Umbilical cord (tissue), 2 donors: ENCODE data around the gene SPRED3. TPM values are rescaled to one million over a fixed set of nuclear protein-coding genes. Genes with fewer than 3 reads are reported as not detected.
"Not testable (repeated sequence)": the region's sequence is repeated elsewhere in the genome, so short reads cannot be mapped to it uniquely, and the experiment has no call there.

ENCODE experiments used
- DNase-seq: peaks from one replicate; pipeline ENCODE4 v3.0.0-alpha.2; 2015; ENCODE audit warnings: low spot score
- total RNA-seq: library from RNA; depleted of rRNA; stranded (reverse); fragments of >200 nt; gene quantifications from one replicate; pipeline ENCODE4 v1.2.3, GENCODE V29; 2014; ENCODE audit warnings: low replicate concordance; ENCODE audit not compliant: insufficient read depth

The SPRED3 gene
- total RNA-seq = not detected

DNA sequence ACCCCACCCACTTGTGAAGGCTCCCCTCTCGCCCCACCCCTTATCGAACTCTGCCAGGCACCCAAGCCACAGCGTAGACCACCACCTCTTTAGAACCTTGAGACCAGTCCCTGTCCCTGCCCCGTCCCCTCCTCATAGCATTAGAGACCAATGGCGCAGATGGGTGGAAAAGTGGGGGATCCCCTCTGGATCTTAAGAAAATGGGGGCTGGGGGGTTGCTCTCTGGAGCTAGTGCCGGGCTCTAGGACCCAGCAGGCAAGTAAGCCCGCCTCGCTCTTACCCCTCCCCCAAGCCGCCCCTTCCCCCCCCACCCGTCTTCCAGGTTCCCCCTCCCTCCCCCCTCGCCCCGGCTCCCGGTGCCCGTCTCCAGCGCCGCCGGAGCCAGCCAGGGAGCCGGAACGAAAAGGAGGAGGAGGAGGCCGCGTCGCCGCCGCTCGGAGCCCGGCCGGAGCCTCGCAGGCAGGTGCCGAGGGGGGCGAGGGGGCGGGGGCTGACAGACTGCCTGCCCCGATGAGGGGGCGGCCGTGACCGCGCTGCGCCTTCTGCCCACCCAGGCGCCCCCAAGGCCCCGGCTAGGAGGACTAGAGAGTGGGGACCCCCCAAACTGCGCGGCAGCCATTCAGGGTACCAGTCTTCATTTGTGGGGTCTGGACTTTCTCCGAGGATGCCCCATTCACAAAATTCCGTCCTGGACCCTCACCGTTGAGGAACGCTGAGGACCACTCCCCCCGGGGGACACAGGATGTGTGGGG lies at the start of gene SPRED3:
Gene SPRED3, plus strand, starts transcription at position 349 of the 752 bp plus-strand sequence. CDS start 1,606 bp downstream, outside the sequence.
- no peak for DNase-seq

DNA sequence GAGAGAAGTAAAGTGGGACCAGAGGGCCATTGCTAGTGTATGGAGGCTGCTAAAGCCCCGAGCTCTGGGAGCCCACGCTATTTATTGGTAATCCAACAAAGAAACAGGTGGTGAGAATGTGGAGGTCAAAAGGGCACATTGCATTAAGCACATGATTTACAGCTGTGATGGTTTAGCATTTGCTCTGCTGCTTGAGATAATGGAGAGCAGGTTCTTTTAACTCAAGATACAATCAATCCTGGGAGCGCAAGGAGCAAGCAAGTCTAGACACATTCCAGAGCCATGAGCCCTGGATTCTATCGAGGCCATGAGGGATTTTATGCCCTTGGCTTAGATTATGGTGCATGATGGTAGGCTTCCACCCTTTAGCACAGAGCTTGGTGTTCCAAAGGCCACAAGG lies 49.5 kb upstream of the SPRED3 start:
- not testable (repeated sequence) for DNase-seq

DNA sequence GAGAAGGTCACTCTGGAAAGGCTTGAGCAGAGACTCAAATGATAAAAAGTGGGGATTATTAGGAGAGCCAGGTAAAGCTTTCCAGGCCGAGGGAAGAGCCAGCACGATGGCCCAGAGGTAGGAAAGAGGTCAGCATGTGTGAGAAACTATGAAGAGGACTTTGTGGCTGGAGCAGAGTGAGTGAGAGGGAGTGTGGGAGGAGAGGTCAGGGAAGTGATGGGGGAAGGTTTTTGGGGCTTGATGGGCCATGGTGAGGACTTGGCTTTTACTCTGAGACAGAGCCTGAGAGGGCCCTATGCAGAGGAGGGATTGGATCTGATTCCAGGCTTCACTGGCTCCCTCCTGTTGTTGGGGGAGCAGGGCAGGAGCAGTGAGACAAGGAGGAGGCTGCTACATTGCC lies 47.6 kb upstream of the SPRED3 start:
- no peak for DNase-seq

DNA sequence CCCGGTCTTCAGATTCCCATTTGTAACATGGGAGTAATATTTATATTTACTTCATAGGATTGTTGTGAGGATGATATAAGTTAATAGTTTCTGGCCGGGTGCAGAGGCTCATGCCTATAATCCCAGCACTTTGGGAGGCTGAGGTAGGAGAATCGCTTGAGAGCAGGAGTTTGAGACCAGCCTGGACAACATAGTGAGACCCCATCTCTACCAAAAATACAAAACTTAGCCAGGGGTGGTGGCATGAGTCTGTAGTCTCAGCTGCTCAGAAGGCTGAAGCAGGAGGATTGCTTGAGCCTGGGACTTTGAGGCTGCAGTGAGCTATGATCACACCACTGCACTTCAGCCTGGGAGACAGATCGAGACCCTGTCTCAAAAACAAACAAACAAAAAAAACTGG lies 41.7 kb upstream of the SPRED3 start:
- DNase-seq = no peak

GRCh38 chr19:38350883-38351282 lies 37.6 kb upstream of the SPRED3 start:
- no peak for DNase-seq

DNA sequence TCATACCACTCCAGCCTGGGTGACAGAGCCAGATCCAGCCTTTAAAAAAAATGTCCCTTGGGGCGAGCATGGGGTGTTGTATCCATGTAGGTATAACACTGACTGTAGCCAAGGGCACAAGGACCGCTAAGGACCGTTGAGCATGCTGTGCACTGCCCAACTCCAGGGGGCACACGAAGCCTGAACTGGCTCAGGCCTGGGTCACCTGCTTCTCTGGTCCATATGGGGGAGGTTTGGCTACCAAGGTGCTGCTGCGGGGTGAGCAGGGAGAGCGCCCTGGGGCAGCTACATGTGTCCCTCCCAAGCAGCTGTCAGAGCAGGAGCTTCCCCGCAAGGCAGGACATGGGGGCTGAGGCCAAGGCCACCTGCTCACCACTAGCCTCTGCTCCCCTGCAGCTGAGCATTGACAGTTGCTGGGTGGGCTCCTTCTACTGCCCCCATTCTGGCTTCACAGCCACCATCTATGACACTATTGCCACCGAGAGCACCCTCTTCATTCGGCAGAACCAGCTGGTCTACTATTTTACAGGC lies 36.6 kb upstream of the SPRED3 start:
- no peak for DNase-seq

GRCh38 chr19:38352611-38353010 lies 35.9 kb upstream of the SPRED3 start:
- no peak for DNase-seq

- no peak for DNase-seq
Observed at GRCh38 chr19:38355728-38356725, 32.5 kb upstream of the SPRED3 start.

GRCh38 chr19:38358071-38358470 lies 30.4 kb upstream of the SPRED3 start:
- no peak for DNase-seq

- no peak for DNase-seq
Observed at GRCh38 chr19:38359242-38360021, 29.1 kb upstream of the SPRED3 start.

DNA sequence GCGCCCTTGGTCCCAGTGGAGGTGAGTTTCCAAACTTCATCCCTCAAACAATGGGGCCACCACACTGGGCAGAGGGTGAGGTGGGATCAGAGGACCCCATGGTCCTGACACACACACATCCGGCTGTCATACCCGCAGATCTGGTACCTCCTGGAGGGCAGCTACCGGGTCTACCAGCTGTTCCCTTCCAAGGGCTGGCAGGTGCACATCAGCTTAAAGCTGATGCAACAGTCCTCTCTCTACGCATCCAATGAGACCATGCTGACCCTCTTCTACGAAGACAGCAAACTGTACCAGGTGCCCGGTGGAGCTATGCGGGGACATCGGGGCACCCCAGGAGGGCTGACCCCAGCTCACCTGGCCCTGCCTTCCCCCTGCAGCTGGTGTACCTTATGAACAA lies 28.1 kb upstream of the SPRED3 start:
- DNase-seq = no peak

- no peak for DNase-seq
Observed at GRCh38 chr19:38360839-38361631, 27.5 kb upstream of the SPRED3 start.

- peak; percentile 78 for DNase-seq
Observed at GRCh38 chr19:38361633-38362075, 26.8 kb upstream of the SPRED3 start.

DNA sequence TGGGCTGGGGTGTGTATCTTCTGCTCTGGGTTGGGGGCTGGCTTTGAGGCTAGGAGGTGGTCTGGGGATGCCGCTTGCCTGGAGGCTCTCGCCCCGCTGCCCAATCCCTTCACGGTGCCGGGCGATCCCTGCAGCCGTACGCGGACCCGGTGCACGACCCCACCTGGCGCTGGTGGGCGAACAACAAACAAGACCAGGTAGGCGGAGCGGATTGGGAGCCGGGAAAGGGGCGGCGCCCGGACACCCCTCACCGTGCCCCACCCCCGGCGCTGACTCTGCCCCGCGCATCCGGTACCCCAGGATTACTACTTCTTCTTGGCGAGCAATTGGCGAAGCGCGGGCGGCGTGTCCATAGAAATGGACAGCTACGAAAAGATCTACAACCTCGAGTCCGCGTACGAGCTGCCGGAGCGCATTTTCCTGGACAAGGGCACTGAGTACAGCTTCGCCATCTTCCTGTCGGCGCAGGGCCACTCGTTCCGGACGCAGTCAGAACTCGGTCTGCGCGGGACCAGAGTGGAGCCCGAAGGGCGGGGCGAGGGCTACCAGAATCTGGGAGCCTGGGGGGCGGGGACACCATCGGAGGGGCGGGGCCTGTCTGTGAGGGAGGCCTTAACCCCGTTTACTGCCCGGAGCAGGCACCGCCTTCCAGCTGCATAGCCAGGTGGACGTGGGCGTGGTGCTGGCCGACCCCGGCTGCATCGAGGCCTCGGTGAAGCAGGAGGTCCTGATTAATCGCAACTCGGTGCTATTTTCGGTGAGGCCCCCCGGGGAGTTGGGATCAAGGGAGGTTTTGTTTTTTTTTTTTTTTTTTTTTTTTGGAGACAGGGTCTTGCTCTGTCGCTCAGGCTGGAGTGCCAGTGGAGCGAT lies 26.2 kb upstream of the SPRED3 start:
- peak; percentile 43 for DNase-seq

DNA sequence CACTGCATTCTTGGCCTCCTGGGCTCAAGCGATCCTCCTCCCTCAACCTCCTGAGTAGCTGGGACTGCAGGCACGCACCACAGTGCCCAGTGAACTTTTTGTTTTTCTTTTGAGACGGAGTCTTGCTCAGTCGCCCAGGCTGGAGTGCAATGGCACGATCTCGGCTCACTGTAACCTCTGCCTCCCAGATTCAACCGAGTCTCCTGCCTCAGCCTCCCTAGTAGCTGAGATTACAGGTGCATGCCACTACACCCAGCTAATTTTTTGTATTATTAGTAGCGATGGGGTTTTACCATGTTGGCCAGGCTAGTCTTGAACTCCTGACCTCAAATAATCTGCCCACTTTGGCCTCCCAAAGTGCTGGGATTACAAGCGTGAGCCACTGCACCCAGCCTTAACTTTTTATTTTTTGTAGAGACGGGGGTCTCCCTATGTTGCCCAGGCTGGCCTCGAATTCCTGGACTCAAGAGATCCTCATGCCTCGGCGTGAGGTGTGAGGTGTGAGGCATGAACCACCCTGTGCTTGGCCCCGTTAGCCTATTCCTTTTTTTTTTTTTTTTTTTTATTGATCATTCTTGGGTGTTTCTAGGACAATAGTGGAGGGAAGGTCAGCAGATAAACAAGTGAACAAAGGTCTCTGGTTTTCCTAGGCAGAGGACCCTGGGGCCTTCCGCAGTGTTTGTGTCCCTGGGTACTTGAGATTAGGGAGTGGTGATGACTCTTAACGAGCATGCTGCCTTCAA lies 25.4 kb upstream of the SPRED3 start:
- DNase-seq = not testable (repeated sequence)

DNA sequence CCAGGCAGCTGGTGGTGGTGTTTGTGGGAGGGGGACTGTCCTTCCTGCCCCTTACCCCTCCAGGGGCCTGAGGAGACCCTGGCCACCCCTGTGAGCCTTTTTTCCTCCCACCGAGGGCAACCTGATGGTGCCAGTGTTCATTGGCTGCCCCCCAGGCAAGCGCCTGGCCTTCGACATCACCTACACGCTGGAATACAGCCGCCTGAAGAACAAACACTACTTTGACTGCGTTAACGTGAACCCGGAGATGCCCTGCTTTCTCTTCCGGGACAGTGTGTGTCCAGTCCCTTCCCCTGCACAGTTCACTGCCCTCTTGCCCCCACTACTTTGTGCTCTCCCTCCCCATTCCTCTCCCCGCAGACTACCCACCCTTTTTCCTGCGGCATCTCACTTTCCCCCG lies 21.5 kb upstream of the SPRED3 start:
- no peak for DNase-seq

DNA sequence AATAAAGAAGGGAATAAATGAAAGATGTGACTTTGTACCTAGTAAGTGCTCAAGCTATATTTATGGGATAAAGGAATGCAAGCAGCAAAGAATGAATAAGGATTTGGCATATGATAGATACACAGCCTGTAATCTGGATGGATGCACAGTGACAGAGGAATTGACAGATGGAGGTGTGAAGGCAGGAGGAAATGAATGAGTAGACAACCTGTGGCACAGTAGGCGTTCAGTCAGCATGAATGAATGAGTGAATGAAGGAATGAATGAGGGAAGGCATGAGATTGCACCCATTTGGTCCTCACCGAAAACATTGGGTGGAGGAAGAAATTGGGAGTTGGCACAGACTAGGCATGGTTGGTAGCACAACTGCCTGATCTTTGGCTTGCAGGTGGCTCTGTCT lies 18.9 kb upstream of the SPRED3 start:
- no peak for DNase-seq

GRCh38 chr19:38370299-38370698 lies 18.2 kb upstream of the SPRED3 start:
- no peak for DNase-seq

DNA sequence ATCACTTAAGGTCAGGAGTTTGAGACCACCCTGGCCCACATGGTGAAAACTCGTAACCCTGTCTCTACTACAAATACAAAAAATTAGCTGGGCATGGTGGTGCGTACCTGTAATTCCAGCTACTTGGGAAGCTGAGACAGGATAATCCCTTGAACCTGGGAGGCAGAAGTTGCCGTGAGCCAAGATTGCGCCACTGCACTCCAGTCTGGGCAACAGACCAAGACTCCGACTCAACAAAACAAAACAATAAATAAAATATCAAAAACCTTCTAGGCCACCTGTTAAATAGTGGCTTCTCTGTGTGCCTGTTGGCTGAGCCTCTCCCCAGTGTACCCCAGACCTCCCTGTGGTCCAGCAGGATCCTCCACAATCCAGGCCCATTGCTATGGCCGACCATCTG lies 17.4 kb upstream of the SPRED3 start:
- DNase-seq = no peak
